HG02642 (cell line): ENCODE measurements around the gene GJB2.

Experiments used
- ATAC-seq: cut with Tn5 transposase; IDR thresholded peaks from one replicate; pipeline ENCODE4 v1.9.1; 2021; ENCODE audit warnings: mild to moderate bottlenecking; ENCODE audit not compliant: unreplicated experiment, poor library complexity

GJB2 gene

GRCh38 chr13:20144141-20144850 lies 48.4 kb downstream of the GJB2 start:
- ATAC-seq: no peak

GRCh38 chr13:20142927-20143480 lies 49.7 kb downstream of the GJB2 start:
- no peak for ATAC-seq

- ATAC-seq: no peak
These were observed 50.5 kb downstream of the GJB2 start for GRCh38 chr13:20142023-20142926.

- no peak for ATAC-seq
These were observed 51.3 kb downstream of the GJB2 start for GRCh38 chr13:20141238-20142022.

- ATAC-seq: no peak
These were observed 52.3 kb downstream of the GJB2 start for GRCh38 chr13:20140487-20140886.

- ATAC-seq: no peak
These were observed 54.9 kb downstream of the GJB2 start for GRCh38 chr13:20137875-20138274.
